HCT116 (cell line): ENCODE results near the gene RPL28.

Source experiments
- ELF1 ChIP-seq: IDR thresholded peaks from 2 replicates; pipeline ENCODE4 v1.6.1; 2012; ENCODE audit warnings: low read depth, borderline replicate concordance
- JUND ChIP-seq: IDR thresholded peaks from 2 replicates; pipeline ENCODE4 v1.6.1; 2012
- TF ChIP-seq, protein P1 (sequence below): IDR thresholded peaks from 2 replicates; pipeline ENCODE4 v1.6.1; 2012
- TF ChIP-seq, protein P2 (sequence below), 3 experiments: fragments of 200-600 bp in 1 of 3; sonication (generic) in 1 of 3; IDR thresholded peaks in 2 of 3; conservative IDR thresholded peaks in 1 of 3; 2 replicates each; pipeline ENCODE4 v1.5.1; 2012 to 2017; ENCODE audit warnings: low read depth in 2 of 3, low read length in 2 of 3, antibody characterized with exemption in 1 of 3, borderline replicate concordance in 1 of 3, control low read depth in 1 of 3, mild to moderate bottlenecking in 1 of 3, mixed read lengths in 1 of 3, mixed run types in 1 of 3, moderate library complexity in 1 of 3; ENCODE audit not compliant: insufficient read depth in 1 of 3

DNA sequence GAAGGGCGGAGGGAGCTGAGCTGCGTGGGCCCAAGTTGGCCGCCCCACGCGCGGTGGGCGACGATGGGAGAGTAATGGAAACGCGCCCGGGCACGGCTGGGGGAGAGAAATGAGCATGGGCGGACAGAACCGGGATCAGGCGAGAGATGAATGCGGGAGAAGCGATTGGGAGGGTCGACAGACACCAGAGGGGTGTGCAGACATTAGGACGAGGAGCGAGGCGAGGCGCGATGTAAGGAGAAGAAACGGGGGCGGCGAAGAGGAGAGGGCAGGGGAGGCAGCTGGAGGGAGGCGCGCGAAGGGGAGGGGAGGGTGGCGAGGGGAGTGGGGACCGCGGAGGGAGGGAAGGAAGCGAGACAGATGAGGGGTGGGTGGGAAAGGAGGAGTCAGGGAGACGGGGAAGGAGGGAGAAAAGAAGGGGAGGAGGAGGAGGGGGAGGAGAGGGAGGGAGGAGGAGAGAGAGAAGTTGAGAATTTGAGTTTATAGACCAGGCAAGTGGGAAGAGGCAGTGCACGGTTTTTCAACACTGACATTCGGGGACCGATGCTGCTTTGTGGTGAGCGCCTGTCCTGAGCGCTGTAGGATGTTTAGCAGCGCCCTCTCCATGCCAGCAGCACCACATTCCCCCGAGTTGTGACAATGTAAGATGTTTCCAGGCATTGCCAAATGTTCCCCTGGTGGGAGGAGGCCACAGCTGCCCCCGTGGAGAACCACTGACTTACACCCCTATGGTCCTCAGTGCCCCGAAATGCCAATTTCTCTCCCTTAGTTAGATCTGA lies 57.5 kb downstream of the RPL28 start, which contains the start of gene SHISA7:
- TF ChIP-seq, protein P1, sequence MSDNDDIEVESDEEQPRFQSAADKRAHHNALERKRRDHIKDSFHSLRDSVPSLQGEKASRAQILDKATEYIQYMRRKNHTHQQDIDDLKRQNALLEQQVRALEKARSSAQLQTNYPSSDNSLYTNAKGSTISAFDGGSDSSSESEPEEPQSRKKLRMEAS: no peak
- TF ChIP-seq, protein P2, sequence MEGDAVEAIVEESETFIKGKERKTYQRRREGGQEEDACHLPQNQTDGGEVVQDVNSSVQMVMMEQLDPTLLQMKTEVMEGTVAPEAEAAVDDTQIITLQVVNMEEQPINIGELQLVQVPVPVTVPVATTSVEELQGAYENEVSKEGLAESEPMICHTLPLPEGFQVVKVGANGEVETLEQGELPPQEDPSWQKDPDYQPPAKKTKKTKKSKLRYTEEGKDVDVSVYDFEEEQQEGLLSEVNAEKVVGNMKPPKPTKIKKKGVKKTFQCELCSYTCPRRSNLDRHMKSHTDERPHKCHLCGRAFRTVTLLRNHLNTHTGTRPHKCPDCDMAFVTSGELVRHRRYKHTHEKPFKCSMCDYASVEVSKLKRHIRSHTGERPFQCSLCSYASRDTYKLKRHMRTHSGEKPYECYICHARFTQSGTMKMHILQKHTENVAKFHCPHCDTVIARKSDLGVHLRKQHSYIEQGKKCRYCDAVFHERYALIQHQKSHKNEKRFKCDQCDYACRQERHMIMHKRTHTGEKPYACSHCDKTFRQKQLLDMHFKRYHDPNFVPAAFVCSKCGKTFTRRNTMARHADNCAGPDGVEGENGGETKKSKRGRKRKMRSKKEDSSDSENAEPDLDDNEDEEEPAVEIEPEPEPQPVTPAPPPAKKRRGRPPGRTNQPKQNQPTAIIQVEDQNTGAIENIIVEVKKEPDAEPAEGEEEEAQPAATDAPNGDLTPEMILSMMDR (IDR thresholded peaks at IDR 0.05 in 2 of 3, conservative IDR thresholded peaks at IDR 0.05 in 1 of 3; ENCODE audit: borderline replicate concordance in 1 of 3, insufficient read depth in 1 of 3, low read depth in 2 of 3, low read length in 2 of 3): no peak
- TF ChIP-seq ELF1: no peak
- TF ChIP-seq JUND: no peak
